NCI-H2029 treated with DMSO at 0.1 percent for 48 hours (cell line): ENCODE data around the gene POU3F1.

ENCODE experiments used
- DNase-seq: peaks from one replicate; lab custom pipeline; 2025; lab: John Stamatoyannopoulos, UW

The POU3F1 gene

GRCh38 chr1:38004284-38005108, 42.1 kb downstream of the POU3F1 start:
- no peak for DNase-seq

- no peak for DNase-seq
These were observed 43.0 kb downstream of the POU3F1 start for GRCh38 chr1:38003261-38004250.

- DNase-seq = no peak
These were observed 45.8 kb downstream of the POU3F1 start for GRCh38 chr1:38000529-38001455.

GRCh38 chr1:38000233-38000528, 46.4 kb downstream of the POU3F1 start:
- no peak for DNase-seq

- no peak for DNase-seq
These were observed 47.0 kb downstream of the POU3F1 start for GRCh38 chr1:37999430-38000232.

GRCh38 chr1:37998913-37999429, 47.6 kb downstream of the POU3F1 start:
- DNase-seq = no peak

- no peak for DNase-seq
These were observed 48.3 kb downstream of the POU3F1 start for GRCh38 chr1:37998089-37998808.

- no peak for DNase-seq
These were observed 49.1 kb downstream of the POU3F1 start for GRCh38 chr1:37997256-37998088.

GRCh38 chr1:37995751-37996345, 50.7 kb downstream of the POU3F1 start:
- no peak for DNase-seq

GRCh38 chr1:37994886-37995566, 51.6 kb downstream of the POU3F1 start:
- DNase-seq = no peak
